NCI-H1694 treated with DMSO at 0.1 percent for 48 hours (cell line): Measurements from ENCODE around the gene ABAT.
A peak's percentile ranks its signal among the peaks of the same experiment; 100 is the strongest.
"Not testable (repeated sequence)": the region's sequence is repeated elsewhere in the genome, so short reads cannot be mapped to it uniquely, and the experiment has no call there.

ENCODE experiments used
- DNase-seq: peaks from one replicate; lab custom pipeline; 2025; lab: John Stamatoyannopoulos, UW

The ABAT gene

DNA sequence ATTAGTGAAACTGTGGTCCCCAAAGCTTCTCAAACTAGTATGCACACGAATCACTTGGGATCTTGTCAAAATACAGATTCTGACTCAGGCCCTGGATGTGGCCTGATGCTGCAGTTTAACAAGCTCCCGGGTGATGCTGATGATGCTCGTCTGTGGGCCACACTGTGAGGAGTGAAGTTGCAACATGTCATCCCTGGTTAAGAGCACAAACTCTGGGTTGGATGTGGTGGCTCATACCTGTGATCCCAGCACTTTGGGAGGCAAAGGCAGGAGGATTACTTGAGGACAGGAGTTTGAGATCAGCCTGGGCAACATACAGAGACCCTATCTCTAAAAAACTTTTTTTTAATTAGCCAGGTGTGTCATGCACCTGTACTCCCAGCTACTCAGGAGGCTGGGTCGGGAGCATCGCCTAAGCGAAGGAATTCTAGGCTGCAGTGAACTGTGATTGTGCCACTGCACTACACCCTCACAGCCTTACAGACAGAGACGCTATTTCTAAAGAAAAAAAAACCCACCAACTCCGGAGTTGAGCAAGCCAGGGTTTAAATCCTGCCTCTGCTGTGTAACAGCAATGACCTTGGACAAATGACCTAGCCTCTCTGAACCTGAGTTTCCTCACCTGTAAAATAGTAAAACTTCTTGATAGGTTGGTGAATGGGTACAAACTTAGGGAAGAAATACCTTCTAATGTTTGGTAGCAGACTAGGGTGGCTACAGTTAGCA lies 24.4 kb upstream of the ABAT start:
- no peak for DNase-seq

GRCh38 chr16:8651958-8652357 lies 22.5 kb upstream of the ABAT start:
- not testable (repeated sequence) for DNase-seq

DNA sequence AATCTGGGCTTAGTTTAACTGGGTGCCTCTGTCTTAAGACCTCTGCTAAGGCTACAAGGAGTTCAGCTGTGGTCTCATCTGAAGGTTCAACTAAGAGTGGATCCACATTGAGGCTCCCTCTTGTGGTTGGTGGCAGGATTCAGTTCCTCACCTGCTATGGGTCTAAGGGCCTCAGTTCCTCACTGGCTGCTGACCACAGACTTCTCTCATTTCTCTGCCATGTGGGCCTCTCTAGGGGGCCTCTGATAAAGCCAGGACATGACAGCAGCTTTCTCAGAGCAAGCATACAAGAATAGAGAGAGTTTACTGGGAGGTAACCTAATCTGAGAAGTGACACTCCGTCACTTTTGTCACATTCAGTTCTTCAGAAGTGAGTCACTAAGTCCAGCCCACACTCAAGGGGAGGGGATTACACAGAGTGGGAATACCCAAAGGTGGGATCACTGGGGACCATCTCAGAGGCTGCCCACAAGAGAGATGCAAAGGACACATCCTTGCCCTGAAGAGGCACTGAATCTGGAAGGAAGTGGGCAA lies 19.2 kb upstream of the ABAT start:
- DNase-seq, result peak; percentile 7

- DNase-seq, result no peak
Observed at GRCh38 chr16:8656376-8656775, 18.0 kb upstream of the ABAT start.

GRCh38 chr16:8660841-8661301 lies 13.5 kb upstream of the ABAT start:
- peak; percentile 55 for DNase-seq

DNA sequence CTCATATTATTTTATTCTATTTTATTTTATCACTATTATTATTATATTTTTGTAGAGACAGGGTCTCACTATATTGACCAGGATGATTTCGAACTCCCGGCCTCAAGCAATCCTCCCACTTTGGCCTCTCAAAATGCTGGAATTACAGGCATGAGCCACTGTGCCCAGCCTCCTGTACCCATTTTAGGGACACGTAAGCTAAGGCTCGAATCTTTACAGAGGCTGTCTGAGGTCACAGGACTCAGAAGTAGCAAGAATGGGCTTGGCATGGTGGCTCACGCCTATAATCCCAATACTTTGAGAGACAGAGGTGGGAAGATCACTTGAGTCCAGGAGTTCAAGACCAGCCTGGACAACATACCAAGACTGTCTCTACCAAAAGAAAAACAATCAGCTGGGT lies 12.7 kb upstream of the ABAT start:
- no peak for DNase-seq

DNA sequence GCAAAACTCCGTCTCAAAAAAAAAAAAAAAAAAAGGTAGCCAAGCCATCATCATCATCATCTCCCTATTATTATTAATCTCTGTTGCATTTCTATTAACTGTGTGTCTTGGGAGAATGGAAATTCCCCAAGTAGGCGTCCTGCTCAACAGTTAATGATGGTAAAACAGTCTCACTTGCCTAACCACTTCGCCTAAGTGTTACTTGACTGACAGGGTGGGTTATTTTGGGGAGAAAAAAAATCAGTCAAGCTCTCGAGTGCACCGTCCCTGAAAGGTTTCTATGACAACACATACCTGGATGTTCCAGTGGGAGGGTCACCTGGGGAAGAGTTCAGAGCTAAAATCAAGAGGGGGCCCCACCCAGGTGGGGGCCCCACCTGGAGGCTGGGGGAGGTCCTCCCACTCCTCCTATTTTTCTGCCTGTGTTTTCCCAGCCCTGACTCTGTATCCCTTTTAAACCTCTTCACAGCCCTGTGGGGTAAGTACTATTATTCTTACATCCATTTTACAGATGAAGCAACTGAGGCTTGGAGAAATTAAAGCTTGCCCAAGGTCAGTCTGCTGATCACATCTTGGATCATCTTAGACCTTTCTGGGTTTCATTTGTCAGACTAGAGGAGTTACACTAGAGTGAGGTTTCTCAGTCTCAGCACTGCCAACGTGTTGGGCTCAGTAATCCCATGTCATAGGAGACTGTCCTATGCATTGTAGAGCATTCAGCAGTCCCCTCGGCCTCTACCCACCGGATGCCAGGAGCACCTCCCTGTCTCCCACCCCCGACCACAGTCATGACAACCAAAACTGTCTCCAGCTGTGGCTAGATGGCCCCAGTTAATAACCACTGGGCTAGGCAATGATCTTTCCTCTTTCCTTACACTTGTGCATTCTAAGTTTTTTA lies 11.0 kb upstream of the ABAT start:
- no peak for DNase-seq

DNA sequence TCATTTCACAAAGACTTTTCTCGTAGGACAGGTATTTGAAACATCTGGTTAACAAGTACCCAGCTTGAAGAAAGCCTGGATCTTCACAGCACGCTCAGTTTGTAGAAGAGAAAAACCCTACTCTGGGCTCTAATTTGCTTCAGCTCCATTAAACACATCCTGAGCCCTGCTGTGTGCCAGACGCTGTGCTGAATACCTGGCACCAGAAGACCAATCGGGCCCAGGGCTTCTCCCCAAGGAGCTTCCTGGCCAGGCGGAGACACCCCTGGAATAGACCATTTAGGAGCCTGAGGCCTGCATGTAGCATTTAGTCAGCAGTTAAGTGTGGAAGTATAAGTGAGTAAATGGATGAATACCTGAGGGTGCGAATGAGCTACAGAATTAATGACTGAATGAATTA lies 8.9 kb upstream of the ABAT start:
- no peak for DNase-seq

DNA sequence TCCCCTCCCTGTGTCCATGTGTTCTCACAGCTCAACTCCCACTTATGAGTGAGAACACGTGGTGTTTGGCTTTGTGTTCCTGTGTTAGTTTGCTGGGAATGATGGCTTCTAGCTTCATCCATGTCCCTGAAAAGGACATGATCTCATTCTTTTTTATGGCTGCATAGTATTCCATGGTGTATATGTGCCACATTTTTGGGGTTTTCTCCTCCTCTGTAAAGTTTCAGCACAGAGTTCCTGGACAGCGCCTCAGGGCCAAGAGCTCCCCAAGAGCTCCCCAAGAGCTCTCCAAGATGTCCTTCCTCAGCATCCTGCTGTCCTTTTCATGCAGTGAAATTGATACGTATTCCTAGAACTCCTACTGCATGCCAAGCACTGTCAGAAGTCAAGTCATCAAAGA lies 6.9 kb upstream of the ABAT start:
- no peak for DNase-seq

DNA sequence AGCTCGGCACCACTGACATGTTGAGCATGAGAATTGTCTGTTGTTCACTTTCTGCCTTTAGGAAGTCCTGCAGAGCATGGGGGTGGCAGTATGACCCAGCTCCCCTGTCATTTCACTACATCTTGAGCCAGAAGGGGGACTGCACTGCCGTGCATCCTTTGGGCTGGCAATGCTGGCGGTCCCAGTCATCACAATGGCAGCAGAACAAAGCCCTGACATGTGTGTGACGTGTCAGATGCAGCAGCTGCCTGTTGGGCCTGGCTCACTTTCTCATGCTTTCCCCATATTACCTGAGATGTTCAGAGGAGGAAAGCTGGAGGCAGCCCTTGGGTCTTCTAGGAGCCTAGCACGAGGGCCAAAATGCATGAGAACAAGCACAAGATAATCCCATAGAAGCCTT lies 6.3 kb upstream of the ABAT start:
- no peak for DNase-seq

- DNase-seq, result no peak
Observed at GRCh38 chr16:8669481-8669880, 4.9 kb upstream of the ABAT start.

DNA sequence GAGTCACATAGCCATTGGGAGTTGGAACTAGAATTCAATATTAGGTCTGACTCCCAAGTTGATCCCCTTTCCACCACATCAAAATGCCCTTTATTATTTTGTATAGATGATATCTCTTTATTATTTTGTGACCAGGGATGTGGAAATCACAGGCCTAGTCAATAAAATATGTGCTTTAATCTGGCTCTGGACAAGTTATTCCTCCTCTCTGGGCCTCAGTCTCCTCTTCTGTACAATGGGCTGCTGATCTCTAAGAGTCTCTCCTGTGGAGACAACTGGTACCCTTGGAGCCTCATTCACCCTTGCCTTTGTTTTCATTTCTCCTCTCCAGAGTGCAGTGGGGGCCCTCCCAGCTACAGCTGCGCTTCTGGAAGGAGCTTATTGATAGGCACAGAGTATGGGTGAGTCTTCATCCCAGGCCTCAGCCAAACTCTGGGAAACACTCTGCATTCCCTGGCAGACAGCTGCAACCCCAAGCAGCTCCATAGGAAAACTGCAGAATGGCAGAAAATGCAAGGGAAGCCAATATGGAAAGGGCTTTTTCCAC lies 4.3 kb upstream of the ABAT start:
- DNase-seq, result no peak

- DNase-seq, result no peak
Observed at GRCh38 chr16:8673611-8674412, 605 bp upstream of the ABAT start.

GRCh38 chr16:8675183-8676159 lies 1.1 kb downstream of the ABAT start:
- DNase-seq, result no peak

DNA sequence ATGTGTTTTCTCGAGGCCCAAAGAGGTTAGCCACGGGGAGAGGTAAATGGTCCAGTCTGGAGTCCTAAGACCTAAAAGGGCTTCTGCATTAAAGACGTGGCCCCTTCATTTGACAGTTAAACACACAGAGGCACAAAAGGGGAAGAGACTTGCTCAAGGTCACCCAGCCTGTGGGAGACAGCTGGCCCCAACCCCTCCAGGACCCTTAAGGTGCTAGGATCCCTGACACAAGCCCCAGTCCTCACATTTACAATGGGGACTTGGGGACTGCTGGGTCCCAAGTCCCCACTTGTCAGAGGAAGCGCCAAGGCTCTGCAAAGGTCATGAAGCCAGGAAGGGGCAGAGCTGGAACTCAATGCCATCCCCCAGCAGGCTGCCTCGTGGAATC lies 1.7 kb downstream of the ABAT start:
- DNase-seq, result no peak

DNA sequence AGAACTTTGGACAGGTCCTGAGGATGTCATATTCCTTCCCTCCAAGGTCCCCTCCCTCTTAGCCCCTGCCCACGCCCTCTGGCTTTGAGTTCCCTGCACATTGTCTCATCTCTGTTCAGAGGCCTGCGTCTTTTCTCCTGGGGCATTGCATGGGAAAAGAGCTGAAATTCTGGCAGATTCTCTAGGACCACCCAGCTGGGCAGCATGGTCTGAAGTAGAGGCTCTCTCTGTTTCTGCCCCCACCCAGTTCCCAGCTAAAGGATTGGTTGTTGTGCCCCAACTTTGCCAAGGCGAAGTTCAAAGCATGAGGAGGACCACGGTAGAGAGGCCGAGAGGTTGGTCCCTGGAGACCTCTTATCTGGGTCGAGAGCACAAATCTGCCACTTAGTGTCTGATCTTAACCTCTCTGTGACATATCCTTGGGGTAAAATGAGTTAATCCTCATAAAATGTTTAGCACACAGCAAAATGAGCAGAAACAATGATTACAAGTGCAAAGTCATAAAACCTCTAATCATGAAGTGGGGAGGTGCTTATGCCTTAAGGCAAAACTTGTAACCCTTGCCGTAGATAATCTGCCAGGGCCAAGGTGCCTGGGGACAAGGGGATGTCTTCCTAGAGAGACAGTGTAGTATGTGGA lies 2.4 kb downstream of the ABAT start:
- no peak for DNase-seq

DNA sequence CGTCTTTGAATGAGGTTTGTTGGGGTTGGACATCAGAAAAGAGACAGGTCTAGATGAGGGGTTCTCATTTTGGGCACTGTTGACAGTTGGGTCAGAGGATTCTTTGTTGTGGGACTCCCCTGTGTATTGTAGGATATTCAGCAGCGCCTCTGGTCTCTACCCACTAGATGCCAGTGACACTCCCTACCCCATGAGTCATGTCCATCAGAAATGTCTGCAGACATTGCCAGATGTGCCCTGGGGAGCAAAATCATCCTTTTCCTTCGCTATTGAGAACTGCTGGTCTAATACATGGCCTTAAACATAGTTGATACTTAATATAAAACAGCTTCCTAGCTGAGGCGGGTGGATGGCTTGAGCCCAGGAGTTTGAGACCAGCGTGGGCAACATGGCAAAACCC lies 3.1 kb downstream of the ABAT start:
- DNase-seq, result no peak

DNA sequence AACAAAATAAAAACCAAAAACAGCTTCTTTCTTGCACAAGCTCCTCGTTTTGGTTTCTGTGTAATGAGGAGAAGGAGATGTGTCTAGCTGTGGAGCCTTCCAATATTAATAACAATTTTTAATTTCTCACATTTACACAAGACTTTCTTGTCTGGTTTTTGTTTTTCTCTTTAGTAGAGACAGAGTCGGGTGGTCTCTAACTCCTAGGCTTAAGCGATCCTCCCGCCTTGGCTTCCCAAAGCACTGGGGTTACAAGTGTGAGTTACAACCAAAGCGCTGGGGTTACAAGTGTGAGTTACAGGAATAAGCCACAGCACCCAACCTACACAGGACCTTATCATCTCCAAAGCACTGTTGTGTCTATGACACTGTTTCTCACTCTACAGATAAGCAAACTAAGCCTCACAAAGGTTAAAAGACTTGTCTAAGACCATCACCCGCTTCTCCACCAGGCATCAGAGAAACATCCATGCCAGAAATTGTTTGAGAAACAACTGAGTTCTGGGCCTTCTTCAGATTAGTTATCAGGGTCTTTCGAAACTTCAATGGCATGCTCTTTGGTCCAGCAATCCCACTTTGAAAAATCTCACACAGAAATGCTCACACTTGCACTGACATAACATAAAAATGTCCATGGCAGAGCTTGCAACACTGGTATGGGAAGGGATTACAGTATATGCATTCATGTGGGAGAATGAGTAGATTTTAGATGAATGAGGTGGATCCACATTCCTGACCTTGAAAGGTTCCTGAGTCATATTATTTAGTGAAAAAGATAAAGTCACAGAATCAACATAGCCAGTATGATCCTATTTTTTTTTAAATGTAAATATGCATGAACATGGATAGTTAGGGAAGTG lies 3.9 kb downstream of the ABAT start:
- no peak for DNase-seq

- DNase-seq, result no peak
Observed at GRCh38 chr16:8679151-8679550, 4.7 kb downstream of the ABAT start.
